Activated T-cell treated with anti-CD3 and anti-CD28 coated beads, Interleukin-2, amount 50 U/mL, for 24 hours (primary cell): Measurements from ENCODE around the gene STIL.

Source experiments
- DNase-seq: peaks from one replicate; pipeline ENCODE4 v3.0.0-alpha.2; 2020
- H3K27ac Mint-ChIP-seq: 2 replicates; pipeline ENCODE4 v1.8.0; 2020; ENCODE audit warnings: mild to moderate bottlenecking, mixed read lengths
- H3K27me3 Mint-ChIP-seq: 2 replicates; pipeline ENCODE4 v1.8.0; 2020; ENCODE audit warnings: mixed read lengths
- H3K36me3 Mint-ChIP-seq: 2 replicates; pipeline ENCODE4 v1.8.0; 2020; ENCODE audit warnings: low read depth, mixed read lengths
- H3K4me1 Mint-ChIP-seq: 2 replicates; pipeline ENCODE4 v1.8.0; 2020; ENCODE audit warnings: low read depth, mixed read lengths
- H3K4me3 Mint-ChIP-seq: 2 replicates; pipeline ENCODE4 v1.8.0; 2020; ENCODE audit warnings: mild to moderate bottlenecking, moderate library complexity, mixed read lengths
- H3K9me3 Mint-ChIP-seq: 2 replicates; pipeline ENCODE4 v1.8.0; 2020; ENCODE audit warnings: mixed read lengths

Gene STIL

GRCh38 chr1:47235806-47236205 lies 78.1 kb downstream of the STIL start:
- Mint-ChIP-seq H3K9me3 (no peaks in the 10 kb centered on the region), H3K27ac (no peak overlapping the region), H3K36me3 (no peaks in the 10 kb centered on the region), H3K4me3 (no peak overlapping the region), H3K4me1 (peaks cover 21% of the 10 kb centered on the region), H3K27me3 (peaks cover 76% of the 10 kb centered on the region)
- no peak for DNase-seq

DNA sequence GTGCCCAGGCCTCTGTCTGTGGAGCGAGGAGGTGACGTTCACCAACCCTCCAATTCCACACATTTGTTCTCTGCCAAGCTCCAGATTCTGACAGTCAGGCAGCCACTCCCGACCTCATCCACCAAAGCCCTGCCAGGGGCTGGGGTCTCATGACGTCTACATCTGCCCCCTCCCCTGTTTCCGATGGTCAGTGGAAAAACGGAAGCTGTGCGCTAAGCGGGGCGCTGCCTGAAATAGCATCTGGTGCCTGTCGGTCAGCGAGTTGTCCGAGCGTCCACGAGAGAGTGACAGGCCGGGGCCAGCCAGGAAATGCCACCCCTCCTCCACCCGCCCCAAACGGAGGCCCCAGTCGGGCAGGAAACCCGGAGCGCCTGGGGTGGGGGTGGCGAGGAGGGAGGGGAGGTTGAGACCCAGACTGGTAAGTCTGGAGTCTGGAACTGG lies 78.7 kb downstream of the STIL start:
- H3K36me3 Mint-ChIP-seq: no peaks in the 10 kb centered on the region
- peaks cover 26% of the 10 kb centered on the region for H3K4me1 Mint-ChIP-seq
- no peak for DNase-seq
- H3K27ac Mint-ChIP-seq: no peak overlapping the region
- H3K4me3 Mint-ChIP-seq: no peak overlapping the region
- peaks cover 81% of the 10 kb centered on the region for H3K27me3 Mint-ChIP-seq
- H3K9me3 Mint-ChIP-seq: no peaks in the 10 kb centered on the region

GRCh38 chr1:47233186-47233585 lies 80.8 kb downstream of the STIL start:
- H3K27me3 Mint-ChIP-seq: peaks cover 89% of the 10 kb centered on the region
- DNase-seq: no peak

DNA sequence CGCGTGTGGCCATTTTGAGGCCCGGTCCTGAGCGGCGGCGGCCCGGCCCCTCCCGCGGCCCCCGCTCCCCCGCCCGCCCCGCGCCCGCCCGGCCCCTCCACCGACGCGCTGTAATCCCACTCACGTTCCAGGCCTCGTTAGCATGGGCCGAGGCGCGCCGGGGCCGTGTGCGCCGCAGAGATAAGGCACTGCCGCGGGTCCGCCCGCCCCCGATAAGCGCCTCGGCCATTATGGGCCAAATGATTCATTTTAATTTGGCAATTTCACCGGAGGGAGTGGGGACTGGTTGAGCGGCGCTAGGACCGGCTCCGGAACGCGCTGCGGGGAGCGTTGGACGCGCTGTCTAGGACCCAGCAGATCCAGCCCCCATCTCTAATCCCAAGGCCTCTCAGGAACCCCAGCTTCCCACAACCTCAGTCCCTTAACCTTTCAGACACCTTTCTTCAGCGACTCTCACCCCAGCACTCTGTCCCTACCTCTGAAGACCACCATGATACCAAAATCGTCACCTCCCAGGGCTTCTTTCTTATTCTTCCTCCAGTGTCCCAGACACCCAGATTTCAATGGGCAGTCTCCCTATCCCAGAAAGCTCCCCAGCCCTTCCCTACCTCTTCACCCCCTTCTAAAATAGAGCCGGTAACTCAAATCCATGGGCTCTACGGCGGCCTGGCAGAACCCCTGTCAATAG lies 81.6 kb downstream of the STIL start, which contains the start of gene TAL1:
TSS of gene TAL1 (minus strand) at position 39 of the 688 bp plus-strand sequence. CDS start 6,337 bp downstream, outside the sequence.
- Mint-ChIP-seq H3K4me1 (peaks cover 32% of the 10 kb centered on the region), H3K9me3 (no peaks in the 10 kb centered on the region), H3K36me3 (no peaks in the 10 kb centered on the region), H3K27me3 (peaks cover 93% of the 10 kb centered on the region), H3K27ac (peak within 1 kb of the TSS; percentile 6), H3K4me3 (peak within 1 kb of the TSS; percentile 67)
- no peak for DNase-seq

More at GRCh38 chr1:47233186-47233585, 80.8 kb downstream of the STIL start:
- Mint-ChIP-seq H3K9me3 (no peaks in the 10 kb centered on the region), H3K4me3 (no peak overlapping the region), H3K27ac (no peak overlapping the region), H3K4me1 (peaks cover 32% of the 10 kb centered on the region), H3K36me3 (no peaks in the 10 kb centered on the region)

DNA sequence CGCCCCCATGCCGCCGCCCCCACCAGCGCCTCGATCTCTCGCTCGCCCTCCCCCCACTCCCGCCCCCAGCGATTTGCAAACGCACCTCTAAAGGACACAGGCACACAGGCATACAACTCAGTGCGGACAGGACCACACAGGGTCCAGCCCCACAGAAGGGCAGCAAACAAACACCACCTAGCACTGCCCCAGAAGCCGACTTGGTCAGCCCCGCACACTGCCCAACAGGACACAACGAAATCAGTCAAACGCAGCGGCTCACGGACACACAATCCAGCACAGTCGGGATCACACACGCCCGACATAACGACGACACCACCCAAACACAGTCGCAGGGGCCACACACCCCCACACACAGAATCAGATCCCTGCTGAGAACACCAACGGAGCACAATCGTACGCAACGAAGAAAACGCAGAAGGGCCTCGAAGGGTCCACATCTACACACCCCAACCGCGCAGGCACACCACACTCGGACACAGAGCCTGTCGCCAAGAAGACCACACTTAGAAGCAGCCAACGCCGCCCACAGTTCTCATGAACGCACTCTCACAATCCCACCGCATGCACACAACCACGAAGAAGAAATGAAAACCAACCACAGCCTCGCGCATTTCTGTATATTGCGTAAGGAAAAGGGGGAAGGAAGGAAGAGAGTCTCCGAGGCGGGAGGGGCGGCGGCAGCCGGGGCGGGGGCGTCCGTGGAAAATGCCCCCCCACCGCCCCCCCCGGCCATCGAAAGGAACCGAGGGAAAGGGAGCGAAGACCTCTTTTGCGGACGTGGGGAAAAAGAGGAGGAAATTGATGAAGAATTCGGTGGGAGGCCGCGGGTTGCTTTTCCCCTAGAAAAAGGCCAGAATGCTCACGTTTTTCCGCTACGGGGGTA lies 82.4 kb downstream of the STIL start:
- peak; percentile 63 for DNase-seq
- H3K27ac Mint-ChIP-seq: peak overlapping the region; percentile 6

DNA sequence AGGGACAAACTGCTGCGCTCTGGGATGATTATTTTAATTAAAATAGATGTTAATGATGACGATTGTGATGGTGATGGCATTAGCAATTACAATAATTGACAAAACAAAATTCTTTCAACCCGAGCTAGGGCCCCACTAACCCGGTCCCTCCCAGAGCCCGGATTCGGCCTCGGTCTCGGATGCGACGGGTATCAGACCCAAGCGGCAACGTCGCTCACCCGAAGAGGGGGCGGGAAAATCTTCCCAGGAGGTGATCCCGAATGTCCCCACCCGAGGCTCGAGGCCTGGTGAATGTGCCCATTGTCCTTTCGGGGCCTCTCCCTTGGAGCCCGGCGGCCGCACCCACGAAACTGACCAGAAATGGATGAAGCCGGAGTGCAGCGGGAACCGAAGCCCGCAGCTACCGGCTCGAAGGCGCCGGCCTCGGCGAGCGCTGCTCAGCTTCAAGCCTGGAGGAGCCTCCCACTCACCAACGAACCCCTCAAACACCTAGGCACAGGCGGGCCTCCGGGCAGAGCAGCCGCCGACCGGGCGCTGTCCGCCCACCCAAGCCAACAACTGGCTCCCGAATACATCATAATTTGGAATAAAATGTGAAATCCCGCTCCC lies 83.2 kb downstream of the STIL start:
- Mint-ChIP-seq H3K4me1 (peaks cover 35% of the 10 kb centered on the region), H3K27ac (no peak overlapping the region), H3K36me3 (no peaks in the 10 kb centered on the region), H3K9me3 (no peaks in the 10 kb centered on the region), H3K27me3 (peaks cover 98% of the 10 kb centered on the region), H3K4me3 (peak overlapping the region; percentile 35)
- peak; percentile 55 for DNase-seq

More for the DNA sequence above, 82.4 kb downstream of the STIL start:
- Mint-ChIP-seq H3K27me3 (peaks cover 97% of the 10 kb centered on the region), H3K4me3 (peak overlapping the region; percentile 67), H3K9me3 (no peaks in the 10 kb centered on the region), H3K4me1 (peaks cover 32% of the 10 kb centered on the region), H3K36me3 (no peaks in the 10 kb centered on the region)

GRCh38 chr1:47229886-47230691 lies 83.9 kb downstream of the STIL start:
- peak overlapping the region; percentile 35 for H3K4me3 Mint-ChIP-seq
- H3K9me3 Mint-ChIP-seq: no peaks in the 10 kb centered on the region
- no peak for DNase-seq
- peaks cover 93% of the 10 kb centered on the region for H3K27me3 Mint-ChIP-seq
- H3K4me1 Mint-ChIP-seq: peaks cover 36% of the 10 kb centered on the region
- H3K27ac Mint-ChIP-seq: no peak overlapping the region
- H3K36me3 Mint-ChIP-seq: no peaks in the 10 kb centered on the region

DNA sequence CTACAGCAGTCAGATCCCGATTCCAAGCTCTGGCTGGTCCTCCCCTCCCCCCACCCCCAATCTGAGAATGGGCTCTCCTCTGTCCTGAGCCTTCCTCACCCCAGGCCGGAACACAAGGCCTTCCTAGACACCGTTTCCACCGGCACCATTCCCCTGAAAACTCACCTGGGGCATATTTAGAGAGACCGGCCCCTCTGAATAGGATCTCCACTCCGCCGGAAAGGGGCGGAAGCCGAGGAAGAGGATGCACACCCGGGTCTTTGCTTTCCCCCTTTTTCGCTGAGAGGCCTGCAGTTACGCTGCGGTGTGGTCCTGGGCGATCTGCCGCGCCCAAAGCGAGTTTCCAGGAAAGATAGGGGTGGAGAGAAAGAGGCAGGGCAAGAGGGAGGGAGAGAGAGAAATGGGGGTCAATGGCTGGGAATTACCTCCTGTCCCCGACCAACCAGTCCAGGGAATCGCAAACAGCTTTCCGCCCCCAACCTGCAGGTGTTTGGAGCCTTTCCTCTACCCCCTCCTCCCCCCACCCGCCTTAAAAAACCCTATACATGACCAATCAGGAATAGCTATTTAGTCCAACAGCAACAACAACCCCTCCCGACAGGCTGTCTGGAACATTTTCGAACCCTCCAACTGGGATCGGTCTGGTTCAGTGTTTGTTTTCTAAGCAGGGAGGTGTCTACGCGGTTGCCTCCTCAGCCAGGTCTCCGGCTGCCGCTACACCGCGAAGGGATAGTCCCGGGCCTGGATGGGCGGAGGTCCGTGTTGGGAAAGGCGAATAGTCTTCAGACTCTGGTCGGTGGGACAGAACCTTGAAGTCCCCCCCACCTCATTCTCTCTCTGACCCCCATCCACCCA lies 84.7 kb downstream of the STIL start:
- Mint-ChIP-seq H3K9me3 (no peaks in the 10 kb centered on the region), H3K36me3 (no peaks in the 10 kb centered on the region), H3K4me1 (peaks cover 36% of the 10 kb centered on the region), H3K27me3 (peaks cover 85% of the 10 kb centered on the region), H3K4me3 (no peak overlapping the region), H3K27ac (no peak overlapping the region)
- DNase-seq: no peak

- Mint-ChIP-seq H3K27me3 (peaks cover 79% of the 10 kb centered on the region), H3K9me3 (no peaks in the 10 kb centered on the region), H3K27ac (no peak overlapping the region), H3K36me3 (no peaks in the 10 kb centered on the region), H3K4me1 (peaks cover 36% of the 10 kb centered on the region), H3K4me3 (no peak overlapping the region)
- DNase-seq: no peak
These were observed 85.3 kb downstream of the STIL start for GRCh38 chr1:47228644-47229030.

- no peaks in the 10 kb centered on the region for H3K9me3 Mint-ChIP-seq
- no peaks in the 10 kb centered on the region for H3K36me3 Mint-ChIP-seq
- H3K4me1 Mint-ChIP-seq: peaks cover 35% of the 10 kb centered on the region
- H3K4me3 Mint-ChIP-seq: no peak overlapping the region
- H3K27ac Mint-ChIP-seq: no peak overlapping the region
- peaks cover 68% of the 10 kb centered on the region for H3K27me3 Mint-ChIP-seq
- no peak for DNase-seq
These were observed 86.4 kb downstream of the STIL start for GRCh38 chr1:47227341-47228232.

GRCh38 chr1:47226839-47227215 lies 87.1 kb downstream of the STIL start:
- Mint-ChIP-seq H3K27me3 (peaks cover 63% of the 10 kb centered on the region), H3K36me3 (no peaks in the 10 kb centered on the region), H3K9me3 (no peaks in the 10 kb centered on the region), H3K27ac (no peak overlapping the region), H3K4me1 (peaks cover 31% of the 10 kb centered on the region), H3K4me3 (no peak overlapping the region)
- DNase-seq: no peak

GRCh38 chr1:47226121-47226838 lies 87.7 kb downstream of the STIL start:
- Mint-ChIP-seq H3K9me3 (no peaks in the 10 kb centered on the region), H3K4me3 (no peak overlapping the region), H3K27ac (no peak overlapping the region), H3K27me3 (peaks cover 57% of the 10 kb centered on the region), H3K36me3 (no peaks in the 10 kb centered on the region), H3K4me1 (peaks cover 26% of the 10 kb centered on the region)
- no peak for DNase-seq
